ENCODE measurements around the gene RALGPS2. TPM values are rescaled to one million over a fixed set of nuclear protein-coding genes. Genes with fewer than 3 reads are reported as not detected.

RALGPS2 gene, protein sequence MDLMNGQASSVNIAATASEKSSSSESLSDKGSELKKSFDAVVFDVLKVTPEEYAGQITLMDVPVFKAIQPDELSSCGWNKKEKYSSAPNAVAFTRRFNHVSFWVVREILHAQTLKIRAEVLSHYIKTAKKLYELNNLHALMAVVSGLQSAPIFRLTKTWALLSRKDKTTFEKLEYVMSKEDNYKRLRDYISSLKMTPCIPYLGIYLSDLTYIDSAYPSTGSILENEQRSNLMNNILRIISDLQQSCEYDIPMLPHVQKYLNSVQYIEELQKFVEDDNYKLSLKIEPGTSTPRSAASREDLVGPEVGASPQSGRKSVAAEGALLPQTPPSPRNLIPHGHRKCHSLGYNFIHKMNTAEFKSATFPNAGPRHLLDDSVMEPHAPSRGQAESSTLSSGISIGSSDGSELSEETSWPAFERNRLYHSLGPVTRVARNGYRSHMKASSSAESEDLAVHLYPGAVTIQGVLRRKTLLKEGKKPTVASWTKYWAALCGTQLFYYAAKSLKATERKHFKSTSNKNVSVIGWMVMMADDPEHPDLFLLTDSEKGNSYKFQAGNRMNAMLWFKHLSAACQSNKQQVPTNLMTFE
- polyA plus RNA-seq (2011; rRNA removed) (27.7 and 40.9 TPM in 2 replicates), polyA minus RNA-seq (2011; rRNA and poly(A)+ RNA removed) (19.7 and 38.0 TPM in 2 replicates)

- Histone ChIP-seq H3K4me3 (ENCODE audit: low read depth, low read length) (peak within 1 kb of the TSS; percentile 90), H3K36me3 (ENCODE audit: control insufficient read depth, insufficient read depth, low read length) (no peaks in the 10 kb centered on the region), H3K27me3 (ENCODE audit: control insufficient read depth, insufficient read depth, low read length) (no peaks in the 10 kb centered on the region)
- no peak for DNase-seq (ENCODE audit: low read depth)
- ChIA-PET CTCF (interaction anchor here (0.6 to 2.3 kb wide), 6 partner anchors 30 to 278 kb away, joined by 3 to 5 read pairs (median 3); no protein-coding TSS in a partner anchor), POLR2A (interaction anchor here (0.6 to 0.7 kb wide), 4 partner anchors 106 to 689 kb away, joined by 3 to 9 read pairs (median 4); no protein-coding TSS in a partner anchor)
- TF ChIP-seq, protein P1, sequence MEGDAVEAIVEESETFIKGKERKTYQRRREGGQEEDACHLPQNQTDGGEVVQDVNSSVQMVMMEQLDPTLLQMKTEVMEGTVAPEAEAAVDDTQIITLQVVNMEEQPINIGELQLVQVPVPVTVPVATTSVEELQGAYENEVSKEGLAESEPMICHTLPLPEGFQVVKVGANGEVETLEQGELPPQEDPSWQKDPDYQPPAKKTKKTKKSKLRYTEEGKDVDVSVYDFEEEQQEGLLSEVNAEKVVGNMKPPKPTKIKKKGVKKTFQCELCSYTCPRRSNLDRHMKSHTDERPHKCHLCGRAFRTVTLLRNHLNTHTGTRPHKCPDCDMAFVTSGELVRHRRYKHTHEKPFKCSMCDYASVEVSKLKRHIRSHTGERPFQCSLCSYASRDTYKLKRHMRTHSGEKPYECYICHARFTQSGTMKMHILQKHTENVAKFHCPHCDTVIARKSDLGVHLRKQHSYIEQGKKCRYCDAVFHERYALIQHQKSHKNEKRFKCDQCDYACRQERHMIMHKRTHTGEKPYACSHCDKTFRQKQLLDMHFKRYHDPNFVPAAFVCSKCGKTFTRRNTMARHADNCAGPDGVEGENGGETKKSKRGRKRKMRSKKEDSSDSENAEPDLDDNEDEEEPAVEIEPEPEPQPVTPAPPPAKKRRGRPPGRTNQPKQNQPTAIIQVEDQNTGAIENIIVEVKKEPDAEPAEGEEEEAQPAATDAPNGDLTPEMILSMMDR (IDR thresholded peaks at IDR 0.05; ENCODE audit: insufficient read depth, low read depth, low read length): no peak
Observed at GRCh38 chr1:178724728-178725465, at the start of gene RALGPS2. Gene RALGPS2, plus strand, starts transcription at chr1:178725244. Its CDS starts 51,521 bp downstream, at chr1:178776765.

GRCh38 chr1:178679237-178679636 is 45.8 kb upstream of the RALGPS2 start:
- ChIA-PET CTCF (interaction anchor here (1.2 kb wide), 1 partner anchor 12 kb away, joined by 5 read pairs; no protein-coding TSS in a partner anchor), POLR2A (no interaction called here)
- Histone ChIP-seq H3K36me3 (ENCODE audit: control insufficient read depth, insufficient read depth, low read length) (no peaks in the 10 kb centered on the region), H3K27me3 (ENCODE audit: control insufficient read depth, insufficient read depth, low read length) (no peaks in the 10 kb centered on the region), H3K4me3 (ENCODE audit: low read depth, low read length) (no peak overlapping the region)
- no peak for DNase-seq (ENCODE audit: low read depth)
- TF ChIP-seq, protein P1 (IDR thresholded peaks at IDR 0.05; ENCODE audit: insufficient read depth, low read depth, low read length): no peak

DNA sequence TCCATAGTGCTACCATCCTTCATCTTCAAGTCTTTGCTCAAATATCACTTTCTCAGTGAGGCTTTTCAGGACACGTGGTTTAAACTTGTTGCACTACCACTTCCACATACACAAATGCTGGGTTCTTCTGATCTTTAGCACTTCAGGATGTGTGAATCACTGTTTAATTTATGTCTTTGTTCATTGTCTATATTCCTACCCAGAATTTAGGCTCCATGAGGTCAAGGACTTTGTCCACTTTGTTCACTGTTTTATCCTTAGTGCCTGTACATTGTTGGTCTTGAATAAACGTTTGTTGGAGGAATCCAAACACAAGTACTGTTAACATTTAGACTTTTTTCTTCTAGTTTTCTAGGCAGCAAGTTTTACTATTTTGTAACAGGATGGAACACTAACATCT is 42.6 kb upstream of the RALGPS2 start:
- CTCF ChIA-PET: interaction anchor here (0.6 to 1.5 kb wide), 3 partner anchors 37 to 317 kb away, joined by 3 to 4 read pairs (median 4); no protein-coding TSS in a partner anchor

DNA sequence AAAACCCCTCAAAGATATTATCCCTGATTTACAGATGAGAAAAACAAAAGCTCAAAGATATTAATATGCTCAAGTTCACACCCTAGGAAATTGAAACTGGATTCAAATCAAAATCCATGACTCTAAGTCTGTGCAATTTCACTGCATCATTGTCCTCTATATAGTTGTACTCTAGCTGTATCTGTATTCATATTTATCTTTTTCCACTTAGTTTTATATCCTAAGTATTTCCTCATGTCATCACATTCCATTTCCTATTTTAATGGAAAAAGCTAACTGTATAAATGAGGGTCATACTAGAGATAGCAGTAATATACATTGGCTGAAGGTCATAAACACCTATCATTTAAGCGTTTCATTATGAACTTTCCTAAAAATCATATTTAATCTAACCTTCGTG is 42.2 kb upstream of the RALGPS2 start:
- DNase-seq (ENCODE audit: low read depth): no peak
- POLR2A ChIA-PET: interaction anchor here (0.6 kb wide), 1 partner anchor 146 kb away, joined by 3 read pairs; no protein-coding TSS in a partner anchor
- CTCF ChIA-PET: interaction anchor here (0.6 to 1.5 kb wide), 4 partner anchors 37 to 317 kb away, joined by 3 to 4 read pairs (median 4); no protein-coding TSS in a partner anchor
- H3K27me3 ChIP-seq (ENCODE audit: control insufficient read depth, insufficient read depth, low read length): no peaks in the 10 kb centered on the region
- H3K4me3 ChIP-seq (ENCODE audit: low read depth, low read length): no peak overlapping the region
- TF ChIP-seq, protein P1 (IDR thresholded peaks at IDR 0.05; ENCODE audit: insufficient read depth, low read depth, low read length): no peak
- H3K36me3 ChIP-seq (ENCODE audit: control insufficient read depth, insufficient read depth, low read length): no peaks in the 10 kb centered on the region

More for the DNA sequence above, 42.6 kb upstream of the RALGPS2 start:
- Histone ChIP-seq H3K36me3 (ENCODE audit: control insufficient read depth, insufficient read depth, low read length) (no peaks in the 10 kb centered on the region), H3K4me3 (ENCODE audit: low read depth, low read length) (no peak overlapping the region), H3K27me3 (ENCODE audit: control insufficient read depth, insufficient read depth, low read length) (no peaks in the 10 kb centered on the region)
- no peak for DNase-seq (ENCODE audit: low read depth)
- TF ChIP-seq, protein P1 (IDR thresholded peaks at IDR 0.05; ENCODE audit: insufficient read depth, low read depth, low read length): no peak
- POLR2A ChIA-PET: no interaction called here
